Measurements from ENCODE around the gene CDK8.

The CDK8 gene

GRCh38 chr13:26412936-26413716 is 159.2 kb downstream of the CDK8 start:
- H3K4me3 ChIP-seq (ENCODE audit: low read length): no peak overlapping the region
- no peak for DNase-seq (ENCODE audit: low read depth)
- TF ChIP-seq CTCF (conservative IDR thresholded peaks at IDR 0.05; ENCODE audit: low read depth, low read length): no peak

DNA sequence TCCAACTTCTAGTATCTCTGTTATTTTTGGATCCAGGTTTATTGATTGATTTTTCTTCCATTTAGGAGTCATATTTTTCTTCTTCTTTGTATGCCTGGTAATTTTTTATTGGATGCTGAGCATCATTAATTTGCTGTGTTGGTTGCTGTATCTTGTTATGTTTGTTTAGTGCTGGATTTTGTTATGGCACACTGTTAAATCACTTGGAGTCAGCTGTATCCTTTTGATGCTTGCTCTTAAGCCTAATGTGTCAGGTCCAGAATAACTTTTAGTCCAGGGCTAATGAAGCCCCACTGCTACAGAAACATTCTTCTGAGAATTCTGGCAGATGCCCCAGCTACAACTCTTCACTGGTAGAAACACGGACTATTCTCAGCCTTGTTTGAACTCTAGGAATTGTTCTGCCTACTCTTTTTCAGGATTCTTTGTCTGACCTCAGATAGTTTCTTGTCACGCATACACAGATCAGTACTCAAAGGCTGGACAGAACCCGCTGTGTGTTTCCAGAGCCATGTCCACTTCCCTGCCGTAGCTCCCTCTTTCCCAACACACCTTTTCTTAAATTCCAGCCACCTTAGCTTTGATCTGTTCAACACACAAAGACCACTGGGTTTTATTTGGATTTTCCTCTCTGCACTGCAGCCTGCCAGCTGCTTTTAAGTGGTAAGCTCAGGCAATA is 166.5 kb downstream of the CDK8 start:
- no peak overlapping the region for H3K4me3 ChIP-seq (ENCODE audit: low read length)
- TF ChIP-seq CTCF (conservative IDR thresholded peaks at IDR 0.05; ENCODE audit: low read depth, low read length): no peak
- DNase-seq (ENCODE audit: low read depth): no peak

- H3K4me3 ChIP-seq (ENCODE audit: low read length): no peak overlapping the region
- DNase-seq (ENCODE audit: low read depth): no peak
- TF ChIP-seq CTCF (conservative IDR thresholded peaks at IDR 0.05; ENCODE audit: low read depth, low read length): no peak
Observed at GRCh38 chr13:26422036-26422435, 168.1 kb downstream of the CDK8 start.

- DNase-seq (ENCODE audit: low read depth): no peak
- H3K4me3 ChIP-seq (ENCODE audit: low read length): no peak overlapping the region
- TF ChIP-seq CTCF (conservative IDR thresholded peaks at IDR 0.05; ENCODE audit: low read depth, low read length): no peak
Observed at GRCh38 chr13:26423629-26424028, 169.7 kb downstream of the CDK8 start.

DNA sequence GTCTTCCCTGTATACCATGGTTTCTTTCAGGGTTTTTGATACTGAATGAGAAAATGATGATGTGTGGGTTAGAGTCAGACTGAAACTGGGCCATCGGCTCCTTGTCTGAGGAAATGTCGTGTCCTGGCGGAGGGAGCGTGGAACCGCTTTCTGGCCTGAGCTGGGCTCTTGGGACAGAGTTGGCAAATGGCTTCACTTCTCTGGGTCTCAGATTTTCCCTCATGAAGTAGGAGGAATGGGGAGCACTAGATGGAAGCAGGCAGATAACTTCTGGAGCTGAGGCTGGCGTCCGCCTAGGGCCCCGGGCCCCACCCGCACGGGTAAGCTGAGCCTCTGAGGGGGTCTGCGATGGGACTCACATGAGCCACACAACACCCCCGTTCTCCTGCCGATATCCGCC is 170.3 kb downstream of the CDK8 start:
- H3K4me3 ChIP-seq (ENCODE audit: low read length): no peak overlapping the region
- DNase-seq (ENCODE audit: low read depth): no peak
- TF ChIP-seq CTCF (conservative IDR thresholded peaks at IDR 0.05; ENCODE audit: low read depth, low read length): no peak

GRCh38 chr13:26425443-26426358 is 171.8 kb downstream of the CDK8 start:
- no peak for DNase-seq (ENCODE audit: low read depth)
- no peak for TF ChIP-seq CTCF (conservative IDR thresholded peaks at IDR 0.05; ENCODE audit: low read depth, low read length)
- no peak overlapping the region for H3K4me3 ChIP-seq (ENCODE audit: low read length)
